Activated T-helper 1 cell treated with anti-CD3 and anti-CD28 coated beads, Interleukin-2, amount 50 U/mL, for 16 hours (primary cell): ENCODE results near the gene BRD7.
A peak's percentile ranks its signal among the peaks of the same experiment; 100 is the strongest.

Source experiments
- DNase-seq, 2 donors: peaks; one replicate each; pipeline ENCODE4 v3.0.0-alpha.2; 2020; ENCODE audit warnings: low read depth in 1 of 2, low spot score in 1 of 2

Gene BRD7

DNA sequence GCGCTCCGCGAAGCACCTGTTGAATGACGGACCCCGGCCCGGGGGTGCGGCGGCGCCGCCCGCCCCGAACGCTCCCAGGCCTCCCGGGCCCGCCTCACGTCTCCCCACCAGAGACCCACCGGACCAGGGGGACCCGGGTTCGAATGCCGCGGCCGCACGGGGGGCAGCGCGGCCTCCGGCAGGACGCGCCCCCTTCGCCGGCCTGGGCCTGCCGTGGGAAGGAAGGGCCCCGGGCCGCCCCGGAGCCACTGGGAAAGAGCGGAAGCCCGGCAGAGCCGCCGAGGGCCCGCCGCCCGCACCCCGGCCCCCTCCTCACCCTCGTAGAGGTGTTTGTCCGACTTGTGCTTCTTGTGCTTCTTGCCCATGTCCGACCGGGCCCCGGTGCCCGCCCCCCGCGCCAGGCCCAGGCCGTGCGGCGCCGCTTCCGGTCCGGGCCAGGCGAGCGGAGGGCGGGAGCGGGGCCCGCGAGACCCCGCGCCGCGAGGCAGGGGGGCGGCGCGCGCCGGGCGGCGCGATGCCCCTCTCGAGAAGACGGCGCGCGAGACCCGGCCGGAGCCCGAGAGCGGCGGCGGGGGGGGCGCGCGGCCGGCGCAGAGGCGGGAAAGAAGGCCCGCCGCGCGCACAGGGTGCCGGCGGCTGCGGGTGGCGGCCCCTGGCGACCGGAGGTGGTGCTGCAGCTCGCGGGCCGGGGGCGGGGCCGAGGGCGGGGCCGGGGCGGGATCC is at the start of gene BRD7:
Gene BRD7, minus strand, starts transcription at position 579 of the 723 bp plus-strand sequence. Its CDS starts 214 bp downstream, at position 365.
- peak; percentile 56 to 68 for DNase-seq

DNA sequence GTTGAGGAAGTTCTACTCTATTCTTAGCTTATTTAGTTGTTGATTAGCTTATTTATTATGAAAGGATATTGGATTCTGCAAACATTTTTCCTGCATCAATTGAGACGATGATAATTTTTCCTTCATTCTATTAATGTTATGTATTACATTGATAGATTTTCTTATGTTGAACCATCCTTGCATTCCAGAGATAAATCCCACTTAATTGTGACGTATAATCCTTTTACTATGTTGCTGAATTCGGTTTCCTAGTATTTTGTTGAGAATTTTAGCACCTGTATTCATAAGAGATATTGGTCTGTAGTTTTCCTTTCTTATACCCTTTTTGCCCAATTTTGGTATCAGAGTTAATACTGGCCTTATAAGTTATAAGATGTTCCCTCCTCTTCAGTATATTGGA is 47.6 kb upstream of the BRD7 start:
- DNase-seq = no peak

DNA sequence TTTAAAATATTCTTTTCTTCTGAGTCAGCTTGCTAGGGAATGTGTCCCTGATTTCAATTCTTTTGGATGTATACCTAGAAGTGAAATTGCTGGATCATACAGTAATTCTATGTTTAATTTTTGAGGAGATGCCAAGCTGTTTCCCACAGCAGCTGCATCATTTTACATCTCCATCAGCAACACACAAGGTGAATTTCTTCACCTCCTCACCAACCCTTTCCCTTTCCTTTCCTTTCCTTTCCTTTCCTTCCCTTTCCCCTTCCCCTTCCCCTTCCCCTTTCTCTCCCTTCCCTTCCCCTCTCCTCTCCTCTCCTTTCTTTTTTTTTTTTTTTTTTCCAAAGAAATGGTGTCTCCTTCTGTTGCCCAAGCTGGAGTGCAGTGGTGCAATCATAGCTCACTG is 45.4 kb upstream of the BRD7 start:
- DNase-seq = no peak

- no peak for DNase-seq
Measured at GRCh38 chr16:50411034-50411433, 42.2 kb upstream of the BRD7 start.

DNA sequence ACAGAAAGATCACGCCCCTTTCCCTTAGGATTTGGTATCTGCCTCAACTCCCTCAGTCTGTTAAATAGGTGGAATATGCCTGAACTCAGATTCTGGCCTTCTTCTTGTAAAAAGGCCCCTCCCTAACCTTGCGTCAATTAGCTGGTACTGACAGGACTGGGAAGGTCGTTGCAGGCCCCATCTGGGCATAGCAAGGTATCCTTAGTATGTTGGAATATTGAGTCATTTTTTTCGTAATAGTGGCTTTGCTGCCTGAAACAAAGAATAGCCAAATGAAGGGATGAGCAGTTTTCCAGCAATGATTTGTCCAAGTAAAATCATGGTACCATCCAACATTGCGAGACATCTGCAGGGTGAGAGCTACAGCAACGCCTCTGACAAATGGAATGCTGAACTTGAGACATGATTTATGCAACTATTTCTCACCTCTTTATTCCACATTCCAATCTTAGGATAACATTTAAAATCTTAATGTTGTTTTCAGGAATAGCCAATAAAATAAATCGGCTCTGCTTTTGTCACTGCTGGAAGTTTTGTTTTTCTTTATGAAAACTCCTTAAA is 39.3 kb upstream of the BRD7 start:
- no peak for DNase-seq

DNA sequence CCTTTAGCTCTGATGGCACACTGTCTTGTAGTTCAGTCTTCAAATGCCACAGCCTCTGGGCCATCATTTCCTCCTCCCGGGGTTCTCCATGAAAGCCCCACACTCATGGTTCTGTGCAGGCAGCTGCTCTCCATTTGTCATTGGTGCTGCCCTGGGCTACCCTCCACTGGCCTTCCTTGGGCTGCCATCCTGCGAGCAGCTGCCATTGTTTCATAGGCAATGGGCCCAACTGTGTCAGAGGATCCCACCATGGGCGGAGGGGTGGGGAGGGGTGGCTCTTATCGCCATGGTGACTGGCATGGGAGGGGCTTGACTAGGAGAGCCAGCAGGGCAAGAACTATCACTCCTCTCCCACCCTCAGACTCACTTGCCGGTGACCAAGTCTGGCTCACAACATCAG is 38.6 kb upstream of the BRD7 start:
- DNase-seq = no peak

DNA sequence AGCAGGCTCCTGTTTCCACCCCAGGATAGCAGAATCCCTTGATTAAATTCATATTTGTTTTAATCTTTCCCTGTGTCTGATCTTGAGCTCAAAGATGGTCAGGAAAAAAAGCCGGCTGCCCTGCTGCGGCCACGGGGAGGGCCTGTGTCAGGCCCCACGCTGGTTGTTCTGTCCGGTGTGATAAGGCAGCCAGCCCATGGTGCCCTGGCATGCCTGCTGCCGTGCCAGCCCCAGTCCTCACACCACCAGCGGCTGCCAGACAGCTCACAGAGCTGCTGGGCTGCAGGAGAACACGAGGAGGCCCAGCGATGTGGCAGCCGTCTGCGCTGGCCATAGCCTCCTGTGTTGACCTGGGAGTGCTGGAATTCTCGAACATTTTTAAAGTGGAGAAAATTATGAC is 34.7 kb upstream of the BRD7 start:
- no peak for DNase-seq

- no peak for DNase-seq
Measured at GRCh38 chr16:50402298-50402895, 33.6 kb upstream of the BRD7 start.

DNA sequence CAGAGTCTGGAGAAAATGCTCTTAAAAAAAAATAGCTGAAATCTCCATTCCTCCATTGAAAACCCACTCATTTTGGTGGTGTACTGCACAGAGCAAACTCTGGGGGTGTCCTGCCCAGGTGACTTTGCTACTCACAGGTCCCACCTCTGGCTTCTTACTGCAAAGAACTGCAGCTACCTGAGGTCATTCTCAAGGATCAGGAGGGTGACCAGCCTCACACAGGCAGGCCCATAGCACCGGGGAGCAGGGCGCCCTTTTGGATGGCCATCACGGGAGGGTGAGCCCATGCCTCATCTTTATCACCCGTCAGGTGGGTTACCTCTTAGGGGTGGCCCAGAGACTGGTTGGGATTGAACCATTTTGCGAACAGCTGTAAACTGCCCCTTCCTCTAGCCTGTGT is 32.6 kb upstream of the BRD7 start:
- DNase-seq = no peak

DNA sequence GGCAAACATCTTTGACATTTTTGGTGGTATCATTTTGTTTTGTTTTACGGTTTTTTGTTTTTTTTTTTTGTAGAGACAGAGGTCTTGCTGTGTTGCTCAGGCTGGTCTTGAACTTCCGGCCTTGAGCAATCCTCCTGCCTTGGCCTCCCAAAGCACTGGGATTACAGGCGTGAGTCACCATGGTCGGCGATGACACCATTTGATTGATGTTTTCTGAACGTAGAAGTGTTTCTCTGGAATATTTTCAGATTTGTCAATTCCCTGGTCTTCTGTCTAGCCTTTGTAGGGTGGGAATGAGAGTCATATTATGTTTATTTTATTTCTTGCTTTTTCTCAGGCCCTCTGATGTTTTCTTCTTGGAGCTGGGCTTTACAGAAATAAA is 32.2 kb upstream of the BRD7 start:
- no peak for DNase-seq

DNA sequence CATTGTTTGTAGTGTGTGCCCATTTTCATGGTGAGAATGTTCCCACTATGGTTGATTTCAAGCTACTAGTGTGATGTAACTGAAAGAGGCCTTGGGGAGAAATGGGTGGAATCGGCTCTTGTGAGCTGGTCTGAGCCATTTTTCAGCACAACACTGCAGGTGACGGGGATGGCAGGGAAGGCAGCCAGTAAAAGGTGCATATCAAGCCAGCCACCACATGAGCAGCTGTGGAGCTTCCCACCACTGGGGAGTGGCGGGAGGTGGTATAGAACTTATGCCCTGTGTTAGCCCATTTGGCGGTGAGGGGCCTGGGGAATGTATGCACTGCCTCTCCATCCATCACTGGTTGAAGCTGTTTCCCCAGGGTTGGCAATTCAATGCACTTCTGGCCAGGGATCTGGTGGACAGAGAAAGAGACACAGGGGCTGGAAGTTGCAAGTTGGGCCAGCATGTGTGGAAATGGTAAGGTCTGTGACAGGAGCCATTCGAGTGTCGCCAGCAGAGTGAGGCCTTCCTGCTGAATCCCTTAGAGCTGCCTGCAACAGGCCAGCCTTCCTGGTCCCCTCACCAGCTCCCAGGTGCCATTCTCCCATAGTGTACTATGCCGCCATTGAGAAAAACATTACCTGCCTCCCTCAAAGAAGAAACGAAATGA is 31.7 kb upstream of the BRD7 start:
- no peak for DNase-seq

DNA sequence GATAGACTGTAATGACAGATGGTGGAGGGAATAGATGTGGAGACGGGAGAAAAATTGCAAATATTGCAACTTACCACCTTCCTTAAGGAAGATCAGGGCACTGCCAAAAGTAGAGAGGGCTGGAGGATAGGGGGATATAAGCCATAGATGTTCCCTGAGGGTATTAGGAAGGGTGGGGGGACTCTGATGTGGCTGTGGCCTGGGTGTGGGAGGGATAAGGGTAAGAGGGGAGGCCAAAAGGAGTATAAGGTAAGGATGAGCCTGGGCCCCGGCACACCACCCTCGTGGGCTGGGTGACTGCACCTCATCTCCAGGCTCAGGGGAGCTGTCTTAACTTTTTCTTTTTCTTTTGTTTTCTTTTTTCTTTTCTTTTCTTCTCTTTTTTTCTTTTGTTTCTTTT is 30.6 kb upstream of the BRD7 start:
- no peak for DNase-seq

- DNase-seq = no peak
Measured at GRCh38 chr16:50398336-50398735, 29.5 kb upstream of the BRD7 start.

- no peak for DNase-seq
Measured at GRCh38 chr16:50396761-50397535, 28.2 kb upstream of the BRD7 start.

DNA sequence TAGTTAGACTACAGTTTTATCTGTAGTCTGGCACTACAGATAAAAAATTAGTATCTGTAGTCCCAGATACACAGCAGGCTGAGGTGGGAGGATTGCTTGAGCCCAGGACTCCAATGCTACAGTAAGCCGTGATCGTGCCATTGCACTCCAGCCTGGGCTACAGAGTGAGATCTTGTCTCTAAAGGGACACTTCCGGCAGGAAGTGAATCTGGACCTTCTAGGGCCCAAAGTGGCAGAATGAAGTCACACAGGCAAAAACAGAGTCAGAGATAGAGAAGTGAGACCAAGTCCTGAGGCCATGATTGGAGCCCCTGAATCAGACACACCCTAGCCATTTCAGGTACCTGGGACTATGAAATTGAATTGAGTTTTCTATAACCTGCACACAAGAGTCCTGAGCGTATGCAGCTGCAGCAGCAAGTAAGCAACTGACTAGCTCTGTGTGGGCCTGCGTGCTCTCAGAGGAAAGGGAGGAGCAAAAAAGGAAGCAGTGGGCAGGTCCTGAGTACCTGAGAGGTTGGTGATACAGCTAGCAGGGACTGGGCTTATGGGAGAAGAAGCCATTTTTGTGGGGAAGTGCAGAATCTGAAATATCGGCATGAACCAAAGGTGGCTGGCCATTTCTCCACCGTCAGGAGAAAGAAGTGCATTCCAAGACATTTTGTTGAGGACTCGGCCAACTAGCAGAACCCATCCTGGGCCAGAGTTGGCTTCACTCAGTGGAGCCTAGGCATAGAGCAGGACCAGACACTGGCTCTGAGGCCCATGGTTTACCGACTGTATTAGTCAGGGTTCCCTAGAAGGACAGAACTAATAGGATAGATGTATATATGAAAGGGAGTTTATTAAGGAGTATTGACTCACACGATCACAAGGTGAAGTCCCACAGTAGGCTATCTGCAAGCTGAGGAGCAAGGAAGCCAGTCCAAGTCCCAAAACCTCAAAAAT is 27.2 kb upstream of the BRD7 start:
- no peak for DNase-seq

DNA sequence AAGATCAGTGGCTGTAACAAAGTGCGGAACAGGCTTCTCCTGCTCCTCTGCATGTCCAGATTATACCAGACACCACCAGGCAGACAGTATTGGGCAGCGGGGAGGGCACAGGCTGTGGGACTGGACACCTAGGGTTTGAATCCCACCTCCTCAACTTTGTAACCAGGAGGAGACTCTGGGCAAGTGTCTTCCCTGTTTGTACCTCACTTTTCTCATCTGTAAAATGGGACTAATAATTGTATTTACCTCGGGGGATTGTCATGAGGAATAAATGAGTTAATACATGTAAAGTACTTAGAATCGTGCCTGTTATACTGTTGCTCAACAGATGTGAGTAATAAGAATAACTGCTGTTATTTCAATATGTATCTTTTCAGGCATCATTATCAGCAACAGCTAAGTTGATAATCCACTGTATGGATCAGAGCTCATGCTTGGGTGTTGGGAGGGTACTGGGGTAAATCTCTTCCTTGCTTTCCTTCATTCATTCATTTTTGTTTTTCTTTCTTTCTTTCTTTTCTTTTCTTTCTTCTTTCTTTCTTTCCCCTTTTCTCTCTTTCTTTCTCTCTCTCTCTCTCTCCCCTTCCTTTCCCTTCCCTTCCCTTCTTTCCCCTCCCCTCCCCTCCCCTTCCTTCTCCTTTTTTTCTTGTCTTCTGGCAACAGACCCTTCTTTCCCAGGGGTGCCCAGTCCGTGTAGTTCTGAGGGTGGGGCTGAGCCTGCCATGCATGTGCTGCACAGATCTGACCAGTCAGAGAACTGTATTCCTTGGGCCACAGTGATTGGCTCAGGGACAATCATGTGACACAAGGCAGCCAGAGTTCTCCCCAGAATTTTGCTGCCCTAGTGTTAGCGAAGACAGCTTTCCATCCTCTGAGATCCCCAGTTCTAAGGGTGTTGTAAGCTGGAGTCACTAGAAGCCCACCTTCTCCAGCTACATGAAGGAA is 25.3 kb upstream of the BRD7 start:
- no peak for DNase-seq

GRCh38 chr16:50393416-50393815 is 24.6 kb upstream of the BRD7 start:
- no peak for DNase-seq

DNA sequence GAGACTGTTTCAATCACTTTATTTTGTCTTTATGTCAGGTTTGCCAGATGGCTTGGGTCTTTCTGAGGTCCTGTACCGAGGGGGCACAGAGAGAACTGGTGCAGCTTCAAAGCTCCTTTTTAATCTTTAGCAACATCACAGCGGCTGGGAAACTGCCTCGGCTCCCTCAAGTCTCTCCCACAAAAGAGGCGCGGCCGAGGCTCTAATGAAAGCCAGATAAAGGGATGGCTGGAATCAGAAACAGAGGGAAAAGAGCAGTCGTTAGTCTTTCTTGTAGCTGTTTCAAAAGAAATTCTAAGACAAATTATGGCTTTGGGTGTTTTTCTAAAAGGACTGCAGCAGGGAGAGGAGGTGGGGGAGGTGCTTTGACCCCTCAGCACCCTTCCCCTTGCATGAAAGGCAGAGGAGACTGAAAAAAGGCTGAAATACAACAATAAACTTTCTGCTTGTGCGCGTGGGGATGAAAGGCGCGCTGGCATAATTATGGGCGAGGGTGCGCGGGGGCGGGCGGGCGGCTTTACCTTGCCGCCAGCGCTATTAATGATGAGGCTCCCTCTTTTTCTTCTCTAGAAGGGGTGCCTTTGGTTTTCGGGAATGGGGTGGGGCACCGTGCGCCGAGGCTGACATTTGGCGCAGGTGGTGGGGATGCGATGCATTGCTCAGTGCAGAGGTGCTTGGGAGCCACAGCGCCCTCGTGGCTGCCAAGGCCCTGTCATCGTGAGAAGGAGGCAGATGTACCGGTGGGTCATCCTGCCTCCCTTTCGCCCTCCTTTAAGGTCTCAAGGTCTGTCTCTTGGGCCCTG is 22.3 kb upstream of the BRD7 start:
- no peak for DNase-seq
